ENCODE data around the gene ZFP36. TPM values are rescaled to one million over a fixed set of nuclear protein-coding genes. Genes with fewer than 3 reads are reported as not detected.
A peak's percentile ranks its signal among the peaks of the same experiment; 100 is the strongest.

The ZFP36 gene
- total RNA-seq, 2 experiments from 2014 or later, result 72.4 to 91.4 TPM

- CTCF ChIA-PET, result no interaction called here
- no peaks in the 10 kb centered on the region for H3K9me3 Mint-ChIP-seq (ENCODE audit: insufficient read depth)
- POLR2A ChIA-PET, result no interaction called here
- ATAC-seq, result no peak
- H3K27me3 Mint-ChIP-seq (ENCODE audit: low read depth), result no peaks in the 10 kb centered on the region
- no peak overlapping the region for H3K27ac Mint-ChIP-seq
- H3K4me1 Mint-ChIP-seq (ENCODE audit: low read depth), result peaks cover 28% of the 10 kb centered on the region
- no peak for DNase-seq
- H3K36me3 Mint-ChIP-seq (ENCODE audit: low read depth), result peaks cover 50% of the 10 kb centered on the region
- H3K4me3 Mint-ChIP-seq, result no peak overlapping the region
Measured at GRCh38 chr19:39386557-39386956, 20.1 kb upstream of the ZFP36 start.

- ChIA-PET POLR2A (interaction anchor here (1.2 kb wide), 1 partner anchor 47 kb away, joined by 4 read pairs; the partner anchor contains the start of gene RPS16), CTCF (no interaction called here)
- DNase-seq (no peak), ATAC-seq (no peak)
- peaks cover 52% of the 10 kb centered on the region for H3K36me3 Mint-ChIP-seq (ENCODE audit: low read depth)
- peak overlapping the region; percentile 34 for H3K27ac Mint-ChIP-seq
- H3K27me3 Mint-ChIP-seq (ENCODE audit: low read depth), result no peaks in the 10 kb centered on the region
- H3K4me1 Mint-ChIP-seq (ENCODE audit: low read depth), result peaks cover 44% of the 10 kb centered on the region
- H3K9me3 Mint-ChIP-seq (ENCODE audit: insufficient read depth), result no peaks in the 10 kb centered on the region
- no peak overlapping the region for H3K4me3 Mint-ChIP-seq
Measured at GRCh38 chr19:39388657-39389056, 18.0 kb upstream of the ZFP36 start.

DNA sequence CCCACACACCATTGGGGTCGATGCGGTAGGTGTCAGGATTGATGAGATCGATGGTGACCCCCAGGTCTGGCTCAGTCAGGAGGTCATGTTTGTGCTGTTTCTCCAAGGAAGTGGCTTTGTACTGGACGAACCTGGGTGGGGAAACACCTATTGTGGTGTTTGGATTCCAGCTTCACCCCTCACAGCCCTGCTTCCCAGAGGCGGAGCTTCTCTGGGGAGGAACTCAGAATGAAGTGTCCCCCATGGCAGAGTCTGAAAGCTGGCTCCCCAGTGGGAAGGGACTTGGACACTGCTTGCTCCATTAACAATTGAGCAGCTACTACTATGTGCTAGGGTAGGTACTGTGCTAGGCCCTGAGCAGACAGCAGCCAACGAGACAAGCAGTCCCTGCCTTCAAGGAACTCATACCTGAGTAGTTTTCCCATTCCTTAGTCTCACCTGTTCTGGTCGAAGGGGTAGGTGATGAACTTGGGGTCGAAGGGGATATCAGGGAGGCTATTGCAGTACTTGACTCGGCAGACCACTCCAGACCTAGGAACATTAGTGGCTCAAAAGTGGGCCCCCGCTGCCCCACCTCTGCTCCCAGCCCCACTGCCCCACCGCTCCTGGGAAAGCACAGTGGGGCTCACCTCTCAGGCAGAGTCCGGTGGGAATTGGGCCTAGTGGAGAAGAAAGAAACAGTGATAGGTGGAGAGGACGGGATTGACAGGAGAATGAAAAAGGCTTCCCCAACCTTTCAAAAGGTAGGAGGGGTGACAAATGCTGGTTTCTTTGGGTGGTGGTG, 16.8 kb upstream of the ZFP36 start:
- CTCF ChIA-PET, result interaction anchor here (1.4 to 2.4 kb wide), 2 partner anchors 12 to 23 kb away, joined by 5 to 8 read pairs; partner anchors contain the start of gene PLEKHG2
- DNase-seq (no peak), ATAC-seq (no peak)
- Mint-ChIP-seq H3K27me3 (ENCODE audit: low read depth) (no peaks in the 10 kb centered on the region), H3K4me1 (ENCODE audit: low read depth) (peaks cover 46% of the 10 kb centered on the region), H3K27ac (peak overlapping the region; percentile 100), H3K9me3 (ENCODE audit: insufficient read depth) (no peaks in the 10 kb centered on the region), H3K36me3 (ENCODE audit: low read depth) (peaks cover 56% of the 10 kb centered on the region), H3K4me3 (peak overlapping the region; percentile 95)
- POLR2A ChIA-PET, result interaction anchor here (1.0 kb wide), 2 partner anchors 44 to 144 kb away, joined by 3 read pairs; no protein-coding TSS in a partner anchor

DNA sequence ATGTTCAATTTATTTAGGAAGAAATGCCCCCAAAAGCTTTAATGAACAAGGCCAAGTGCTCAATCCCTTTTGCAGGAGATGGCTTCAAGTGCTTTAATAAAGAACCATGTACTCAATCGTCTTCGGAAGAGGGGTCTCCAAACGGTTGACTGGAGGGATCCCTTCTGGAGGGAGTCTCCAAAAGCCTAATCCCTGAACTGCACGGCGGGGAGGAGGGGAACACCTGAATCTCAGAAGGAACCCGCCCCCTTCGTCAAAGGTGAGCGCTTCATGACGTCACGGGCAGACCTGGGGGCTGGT, 16.2 kb upstream of the ZFP36 start:
- POLR2A ChIA-PET, result interaction anchor here (1.0 to 2.2 kb wide), 10 partner anchors 11 to 144 kb away, joined by 3 to 39 read pairs (median 12); partner anchors contain the start of genes GMFG, PLEKHG2, RPS16 and SAMD4B
- H3K9me3 Mint-ChIP-seq (ENCODE audit: insufficient read depth), result no peaks in the 10 kb centered on the region
- H3K27me3 Mint-ChIP-seq (ENCODE audit: low read depth), result no peaks in the 10 kb centered on the region
- peak overlapping the region; percentile 95 for H3K4me3 Mint-ChIP-seq
- H3K27ac Mint-ChIP-seq, result peak overlapping the region; percentile 100
- H3K4me1 Mint-ChIP-seq (ENCODE audit: low read depth), result peaks cover 49% of the 10 kb centered on the region
- CTCF ChIA-PET, result interaction anchor here (1.0 to 2.7 kb wide), 8 partner anchors 11 to 179 kb away, joined by 3 to 38 read pairs (median 6); partner anchors contain the start of genes PLEKHG2, RPS16, SAMD4B and ZFP36
- peak; percentile 86 for DNase-seq
- no peak for ATAC-seq
- H3K36me3 Mint-ChIP-seq (ENCODE audit: low read depth), result peaks cover 59% of the 10 kb centered on the region

DNA sequence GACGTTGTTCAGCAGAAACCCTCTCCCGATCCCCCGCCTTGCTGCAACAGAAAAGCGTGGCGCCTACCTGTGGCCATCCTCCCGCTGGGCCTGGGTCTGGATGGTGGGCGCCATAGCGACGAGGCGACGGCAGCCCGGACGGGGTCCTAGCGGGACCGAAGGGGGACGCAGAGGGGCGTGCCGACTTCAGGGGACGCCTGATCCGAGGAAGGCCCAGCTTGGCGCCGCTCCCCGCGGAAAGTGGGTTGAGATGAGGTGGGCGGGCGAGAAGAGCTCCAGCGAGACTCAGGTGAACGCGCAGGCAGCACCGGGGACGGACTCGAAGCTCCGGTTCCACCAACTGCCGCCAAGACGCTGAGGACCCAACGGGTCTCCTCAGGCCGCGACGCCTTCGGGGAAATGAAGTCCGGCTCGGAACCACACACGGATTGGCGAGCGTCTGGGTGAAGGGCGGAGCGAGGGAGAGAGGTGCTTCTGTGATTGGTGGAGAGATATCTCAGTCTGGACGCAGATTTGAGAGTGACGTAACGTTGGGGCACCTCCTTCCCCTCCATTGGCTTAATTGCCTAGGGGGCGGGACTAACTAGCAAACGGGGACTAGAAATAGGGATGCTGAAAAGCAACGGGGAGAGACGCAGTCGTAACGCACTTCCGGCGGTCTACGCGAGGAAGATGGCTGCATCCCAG, 15.8 kb upstream of the ZFP36 start, which contains the start of the genes MED29 and PAF1:
TSS of gene MED29 (plus strand) at position 628 of the 687 bp plus-strand sequence. CDS start at position 673, 45 bp downstream.
TSS of gene PAF1 (minus strand) at position 356 of the 687 bp plus-strand sequence. CDS start at position 114, 242 bp downstream.
- H3K4me3 Mint-ChIP-seq, result peak within 1 kb of the TSS; percentile 95
- peaks cover 57% of the 10 kb centered on the region for H3K36me3 Mint-ChIP-seq (ENCODE audit: low read depth)
- peaks cover 45% of the 10 kb centered on the region for H3K4me1 Mint-ChIP-seq (ENCODE audit: low read depth)
- peak; percentile 95 for ATAC-seq
- POLR2A ChIA-PET, result interaction anchor here (0.6 to 2.2 kb wide), 19 partner anchors 11 to 265 kb away, joined by 3 to 39 read pairs (median 4); partner anchors contain the start of genes GMFG, PAK4, PLEKHG2 and RPS16
- H3K27ac Mint-ChIP-seq, result peak within 1 kb of the TSS; percentile 100
- H3K9me3 Mint-ChIP-seq (ENCODE audit: insufficient read depth), result no peaks in the 10 kb centered on the region
- CTCF ChIA-PET, result interaction anchor here (0.6 to 2.7 kb wide), 11 partner anchors 9 to 269 kb away, joined by 3 to 38 read pairs (median 4); partner anchors contain the start of genes GMFG, PLEKHG2, RPS16 and SAMD4B
- H3K27me3 Mint-ChIP-seq (ENCODE audit: low read depth), result no peaks in the 10 kb centered on the region
- DNase-seq, result peak; percentile 99

DNA sequence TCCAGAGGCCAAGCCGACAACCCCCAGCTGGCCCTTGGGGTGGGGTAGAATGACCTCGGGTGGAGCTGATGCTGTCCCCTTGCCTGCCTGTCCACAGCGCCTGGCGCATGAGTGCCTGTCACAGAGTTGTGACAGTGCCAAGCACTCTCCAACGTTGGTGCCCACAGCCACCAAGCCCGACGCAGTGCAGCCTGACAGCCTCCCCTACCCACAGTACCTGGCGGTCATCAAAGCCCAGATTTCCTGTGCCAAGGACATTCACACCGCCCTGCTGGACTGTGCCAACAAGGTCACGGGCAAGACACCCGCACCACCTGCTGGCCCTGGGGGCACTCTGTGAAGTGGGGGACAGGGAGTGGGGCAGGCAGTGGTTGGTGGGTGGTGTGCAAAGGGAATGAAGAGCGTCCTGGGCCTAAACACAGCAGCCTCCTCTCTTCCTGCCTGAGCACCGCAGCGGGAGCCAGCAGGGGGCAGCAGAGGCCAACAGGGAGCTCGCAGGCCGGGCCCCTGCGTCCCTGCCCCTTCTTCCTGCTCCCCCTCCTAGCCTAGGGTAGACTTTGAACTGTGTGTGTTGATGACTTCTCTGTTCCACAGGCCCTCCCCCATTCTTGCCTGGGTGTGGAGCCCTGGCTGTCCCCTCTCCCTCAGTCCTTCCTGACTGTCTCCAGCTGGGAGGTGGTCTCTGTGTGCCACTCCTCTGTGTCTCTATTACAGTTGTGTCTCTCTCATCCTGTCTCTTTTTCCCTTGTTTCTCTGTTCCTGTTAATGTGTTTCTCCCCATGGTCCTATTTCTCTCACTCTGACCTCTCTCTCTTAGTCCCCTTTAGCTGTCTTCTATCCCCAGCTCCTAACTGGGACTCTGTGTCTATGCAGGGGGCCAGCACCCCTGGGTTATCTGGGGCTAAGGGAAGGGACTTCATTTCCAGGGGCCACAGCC, 9.0 kb upstream of the ZFP36 start:
- ATAC-seq (peak; percentile 70), DNase-seq (peak; percentile 95)
- Mint-ChIP-seq H3K4me1 (ENCODE audit: low read depth) (peaks cover 70% of the 10 kb centered on the region), H3K36me3 (ENCODE audit: low read depth) (peaks cover 30% of the 10 kb centered on the region), H3K27me3 (ENCODE audit: low read depth) (no peaks in the 10 kb centered on the region), H3K4me3 (peak overlapping the region; percentile 2), H3K9me3 (ENCODE audit: insufficient read depth) (no peaks in the 10 kb centered on the region), H3K27ac (peak overlapping the region; percentile 82)
- ChIA-PET CTCF (interaction anchor here (0.7 to 3.8 kb wide), 14 partner anchors 10 to 287 kb away, joined by 3 to 145 read pairs (median 4); partner anchors contain the start of genes EID2B, PLEKHG2, RPS16 and SAMD4B), POLR2A (interaction anchor here (0.6 to 6.4 kb wide), 7 partner anchors 10 to 585 kb away, joined by 3 to 100 read pairs (median 7); partner anchors contain the start of genes GMFG, LGALS4, PLEKHG2 and RPS16)

- Mint-ChIP-seq H3K27me3 (ENCODE audit: low read depth) (no peaks in the 10 kb centered on the region), H3K9me3 (ENCODE audit: insufficient read depth) (no peaks in the 10 kb centered on the region), H3K27ac (peak overlapping the region; percentile 82), H3K36me3 (ENCODE audit: low read depth) (peaks cover 28% of the 10 kb centered on the region), H3K4me1 (ENCODE audit: low read depth) (peaks cover 73% of the 10 kb centered on the region), H3K4me3 (peak overlapping the region; percentile 2)
- ATAC-seq (no peak), DNase-seq (peak; percentile 69)
- POLR2A ChIA-PET, result interaction anchor here (1.0 to 6.4 kb wide), 5 partner anchors 10 to 141 kb away, joined by 3 to 100 read pairs (median 18); partner anchors contain the start of genes GMFG, PLEKHG2, RPS16 and ZFP36
- CTCF ChIA-PET, result interaction anchor here (0.7 to 3.8 kb wide), 13 partner anchors 9 to 287 kb away, joined by 3 to 145 read pairs (median 5); partner anchors contain the start of genes EID2B, PLEKHG2, RPS16 and SAMD4B
Measured at GRCh38 chr19:39398297-39398864, 8.3 kb upstream of the ZFP36 start.

- Mint-ChIP-seq H3K9me3 (ENCODE audit: insufficient read depth) (no peaks in the 10 kb centered on the region), H3K4me1 (ENCODE audit: low read depth) (peaks cover 78% of the 10 kb centered on the region), H3K27me3 (ENCODE audit: low read depth) (no peaks in the 10 kb centered on the region), H3K4me3 (peak overlapping the region; percentile 8), H3K27ac (peak overlapping the region; percentile 12), H3K36me3 (ENCODE audit: low read depth) (peaks cover 22% of the 10 kb centered on the region)
- CTCF ChIA-PET, result interaction anchor here (1.8 to 3.9 kb wide), 2 partner anchors 9 to 12 kb away, joined by 3 to 64 read pairs; partner anchors contain the start of genes MED29, PAF1 and PLEKHG2
- POLR2A ChIA-PET, result interaction anchor here (5.4 to 6.4 kb wide), 2 partner anchors 8 to 12 kb away, joined by 93 to 100 read pairs; partner anchors contain the start of genes PLEKHG2 and ZFP36
- DNase-seq, result no peak
- no peak for ATAC-seq
Measured at GRCh38 chr19:39399668-39400050, 7.0 kb upstream of the ZFP36 start.

DNA sequence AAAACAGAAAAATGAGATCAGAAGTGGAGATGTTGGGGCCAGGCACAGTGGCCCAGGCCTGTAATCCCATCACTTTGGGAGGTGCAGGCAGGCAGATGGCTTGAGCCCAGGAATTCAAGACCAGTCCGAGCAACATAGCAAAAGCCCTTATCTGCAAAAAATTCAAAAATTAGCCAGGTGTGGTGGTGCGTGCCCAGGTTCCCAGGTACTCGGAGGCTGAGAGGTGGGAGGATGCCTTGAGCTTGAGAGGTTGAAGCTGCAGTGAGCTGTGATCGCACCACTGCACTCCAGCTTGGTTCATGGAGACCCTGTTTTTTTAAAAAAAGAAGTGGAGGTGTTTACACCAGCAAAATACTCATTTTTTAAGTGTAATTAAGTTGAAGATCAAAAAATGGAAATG, 6.6 kb upstream of the ZFP36 start:
- no peaks in the 10 kb centered on the region for H3K27me3 Mint-ChIP-seq (ENCODE audit: low read depth)
- peaks cover 81% of the 10 kb centered on the region for H3K4me1 Mint-ChIP-seq (ENCODE audit: low read depth)
- DNase-seq (no peak), ATAC-seq (no peak)
- no peaks in the 10 kb centered on the region for H3K9me3 Mint-ChIP-seq (ENCODE audit: insufficient read depth)
- no peak overlapping the region for H3K4me3 Mint-ChIP-seq
- ChIA-PET POLR2A (interaction anchor here (5.4 to 6.4 kb wide), 2 partner anchors 8 to 12 kb away, joined by 93 to 100 read pairs; partner anchors contain the start of genes PLEKHG2 and ZFP36), CTCF (interaction anchor here (0.6 to 3.9 kb wide), 4 partner anchors 9 to 51 kb away, joined by 3 to 64 read pairs (median 3); partner anchors contain the start of genes MED29, PAF1 and PLEKHG2)
- peak overlapping the region; percentile 12 for H3K27ac Mint-ChIP-seq
- peaks cover 19% of the 10 kb centered on the region for H3K36me3 Mint-ChIP-seq (ENCODE audit: low read depth)

DNA sequence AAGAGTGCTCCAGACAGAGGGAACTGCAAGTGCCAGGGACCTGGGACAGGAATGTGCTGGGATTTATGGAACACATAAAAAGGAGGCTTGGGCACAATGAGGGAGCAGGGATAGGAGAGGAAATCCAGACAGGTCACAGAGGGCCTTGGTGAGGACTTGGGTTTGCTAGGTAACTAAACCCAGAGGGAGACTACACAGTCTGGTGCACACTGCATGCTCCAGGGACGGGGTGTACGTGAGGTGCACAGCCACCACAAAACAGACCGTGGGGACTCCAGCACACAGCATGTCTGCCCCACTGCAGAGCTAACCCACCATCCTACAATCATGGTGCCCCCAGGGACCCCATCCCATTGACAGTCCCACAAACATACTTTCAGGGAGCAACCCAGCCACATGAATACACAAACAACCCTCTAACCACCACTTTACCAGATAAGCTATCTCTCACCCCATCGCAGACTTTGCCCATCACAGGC, 5.5 kb upstream of the ZFP36 start:
- Mint-ChIP-seq H3K4me1 (ENCODE audit: low read depth) (peaks cover 88% of the 10 kb centered on the region), H3K9me3 (ENCODE audit: insufficient read depth) (no peaks in the 10 kb centered on the region), H3K4me3 (peak overlapping the region; percentile 75), H3K27me3 (ENCODE audit: low read depth) (no peaks in the 10 kb centered on the region), H3K27ac (peak overlapping the region; percentile 90), H3K36me3 (ENCODE audit: low read depth) (peaks cover 12% of the 10 kb centered on the region)
- ChIA-PET CTCF (interaction anchor here (0.7 to 3.9 kb wide), 8 partner anchors 10 to 349 kb away, joined by 3 to 64 read pairs (median 3); partner anchors contain the start of genes MED29, PAF1, PLEKHG2 and RPS16), POLR2A (interaction anchor here (1.0 to 6.4 kb wide), 6 partner anchors 7 to 66 kb away, joined by 5 to 100 read pairs (median 16); partner anchors contain the start of genes GMFG, MED29, PAF1 and PLEKHG2)
- ATAC-seq (peak; percentile 22), DNase-seq (no peak)

Measured in activated CD8-positive, alpha-beta T cell treated with anti-CD3 and anti-CD28 coated beads, Interleukin-2, amount 10 ng/mL, durations not matched to agents 7 days and 5 days (primary cell).